Bronchial epithelial cell (primary cell): Measurements from ENCODE around the gene ZC3H4. TPM values are rescaled to one million over a fixed set of nuclear protein-coding genes. Genes with fewer than 3 reads are reported as not detected.

Source experiments
- DNase-seq: peaks from one replicate; pipeline ENCODE4 v3.0.0-alpha.2; 2010; ENCODE audit warnings: low read depth
- FAIRE-seq: peaks from 2 replicates; lab custom pipeline; 2011; peaks lifted over from hg19 to GRCh38; lab: Jason Lieb, UNC
- H3K27me3 ChIP-seq: 2 replicates; pipeline ENCODE4 v1.5.1; 2011; ENCODE audit warnings: low read length; ENCODE audit not compliant: control insufficient read depth, insufficient read depth
- H3K36me3 ChIP-seq: 2 replicates; pipeline ENCODE4 v1.5.1; 2011; ENCODE audit warnings: low read length; ENCODE audit not compliant: control insufficient read depth, insufficient read depth
- H3K4me3 ChIP-seq: 2 replicates; pipeline ENCODE4 v1.5.1; 2011; ENCODE audit warnings: mild to moderate bottlenecking, low read depth, low read length, control low read depth
- total RNA-seq: library from RNA; depleted of rRNA; stranded (reverse); fragments of >200 nt; gene quantifications from 2 replicates; pipeline ENCODE4 v1.2.1, GENCODE V29; 2014
- TF ChIP-seq, protein P1 (sequence below): IDR thresholded peaks from 2 replicates; pipeline ENCODE4 v1.5.1; 2011; ENCODE audit warnings: mild to moderate bottlenecking, moderate library complexity, low read length, control low read depth, inconsistent platforms; ENCODE audit not compliant: insufficient read depth, severe bottlenecking

The ZC3H4 gene
- total RNA-seq, 1 donor from 2014 or later: 2.6 TPM

- no peak for FAIRE-seq
- DNase-seq: no peak
- TF ChIP-seq, protein P1, sequence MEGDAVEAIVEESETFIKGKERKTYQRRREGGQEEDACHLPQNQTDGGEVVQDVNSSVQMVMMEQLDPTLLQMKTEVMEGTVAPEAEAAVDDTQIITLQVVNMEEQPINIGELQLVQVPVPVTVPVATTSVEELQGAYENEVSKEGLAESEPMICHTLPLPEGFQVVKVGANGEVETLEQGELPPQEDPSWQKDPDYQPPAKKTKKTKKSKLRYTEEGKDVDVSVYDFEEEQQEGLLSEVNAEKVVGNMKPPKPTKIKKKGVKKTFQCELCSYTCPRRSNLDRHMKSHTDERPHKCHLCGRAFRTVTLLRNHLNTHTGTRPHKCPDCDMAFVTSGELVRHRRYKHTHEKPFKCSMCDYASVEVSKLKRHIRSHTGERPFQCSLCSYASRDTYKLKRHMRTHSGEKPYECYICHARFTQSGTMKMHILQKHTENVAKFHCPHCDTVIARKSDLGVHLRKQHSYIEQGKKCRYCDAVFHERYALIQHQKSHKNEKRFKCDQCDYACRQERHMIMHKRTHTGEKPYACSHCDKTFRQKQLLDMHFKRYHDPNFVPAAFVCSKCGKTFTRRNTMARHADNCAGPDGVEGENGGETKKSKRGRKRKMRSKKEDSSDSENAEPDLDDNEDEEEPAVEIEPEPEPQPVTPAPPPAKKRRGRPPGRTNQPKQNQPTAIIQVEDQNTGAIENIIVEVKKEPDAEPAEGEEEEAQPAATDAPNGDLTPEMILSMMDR: no peak
- H3K4me3 ChIP-seq: no peak overlapping the region
- peaks cover 1% of the 10 kb centered on the region for H3K36me3 ChIP-seq
- no peaks in the 10 kb centered on the region for H3K27me3 ChIP-seq
Measured at GRCh38 chr19:47037766-47038165, 75.8 kb downstream of the ZC3H4 start.

GRCh38 chr19:47036097-47036651 is 77.4 kb downstream of the ZC3H4 start:
- FAIRE-seq (no peak), DNase-seq (peak; percentile 37)
- Histone ChIP-seq H3K27me3 (no peaks in the 10 kb centered on the region), H3K4me3 (peak overlapping the region; percentile 52), H3K36me3 (no peaks in the 10 kb centered on the region)
- TF ChIP-seq, protein P1: no peak

- H3K4me3 ChIP-seq: peak overlapping the region; percentile 52
- TF ChIP-seq, protein P1: peak; percentile 91
- no peak for FAIRE-seq
Measured at GRCh38 chr19:47035127-47036096, 78.2 kb downstream of the ZC3H4 start.

DNA sequence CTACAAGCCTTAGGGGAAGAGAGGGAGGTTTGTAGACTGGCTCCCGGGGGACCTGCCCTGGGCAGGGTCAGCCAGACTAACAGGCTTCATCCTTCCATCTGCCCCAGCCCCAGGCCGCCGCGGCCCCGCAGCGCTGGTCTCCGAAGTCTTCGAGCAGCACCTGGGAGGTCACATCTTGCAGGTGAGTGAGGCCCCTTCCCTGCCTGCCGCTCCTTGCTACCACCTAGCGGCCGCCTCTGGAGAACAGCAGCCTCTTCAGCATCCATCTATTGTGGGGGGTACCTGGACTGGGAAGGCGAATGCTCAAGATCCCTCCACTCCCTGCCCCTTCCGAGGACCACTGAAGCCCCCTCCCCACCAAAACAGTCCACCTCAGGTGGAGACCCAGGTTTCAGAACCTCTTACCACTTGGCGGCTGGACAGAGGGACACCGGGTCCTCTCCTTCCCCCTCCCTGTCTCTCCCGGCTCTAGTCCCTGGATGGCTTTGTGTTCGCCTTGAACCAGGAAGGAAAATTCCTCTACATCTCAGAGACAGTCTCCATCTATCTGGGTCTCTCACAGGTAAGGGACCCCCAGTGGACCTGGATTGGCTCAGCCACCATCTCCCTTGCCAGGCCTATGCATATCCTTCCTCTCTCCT is 81.3 kb downstream of the ZC3H4 start:
- Histone ChIP-seq H3K4me3 (no peak overlapping the region), H3K36me3 (no peaks in the 10 kb centered on the region), H3K27me3 (peaks cover 4% of the 10 kb centered on the region)
- no peak for FAIRE-seq
- peak; percentile 40 for DNase-seq
- TF ChIP-seq, protein P1: peak; percentile 91

More at GRCh38 chr19:47035127-47036096, 78.2 kb downstream of the ZC3H4 start:
- Histone ChIP-seq H3K36me3 (no peaks in the 10 kb centered on the region), H3K27me3 (no peaks in the 10 kb centered on the region)
- peak; percentile 97 for DNase-seq

DNA sequence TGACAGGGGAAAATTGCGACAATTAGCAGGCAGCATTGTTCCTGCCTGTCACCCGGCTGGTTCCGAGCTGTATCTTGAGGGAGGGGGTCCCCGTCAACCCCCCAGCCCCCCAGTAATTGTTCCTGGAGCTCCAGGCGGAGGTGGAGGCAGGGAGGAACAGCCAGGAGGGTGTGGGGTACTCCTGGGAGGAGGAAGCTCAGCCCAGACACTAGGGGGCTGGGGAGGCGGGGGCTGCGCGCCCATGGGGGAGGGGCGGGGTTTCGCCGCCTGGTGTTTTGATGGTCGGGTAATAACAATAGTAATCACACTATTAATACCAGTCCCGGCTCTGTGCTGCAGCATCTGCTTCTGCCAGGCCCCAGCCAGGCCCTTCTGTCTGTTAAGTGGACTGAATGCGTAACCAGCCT is 85.4 kb downstream of the ZC3H4 start:
- DNase-seq (no peak), FAIRE-seq (no peak)
- H3K36me3 ChIP-seq: no peaks in the 10 kb centered on the region
- peaks cover 14% of the 10 kb centered on the region for H3K27me3 ChIP-seq
- TF ChIP-seq, protein P1: no peak
- no peak overlapping the region for H3K4me3 ChIP-seq
